HepG2 (cell line): ENCODE measurements around the gene DRAXIN. TPM values are rescaled to one million over a fixed set of nuclear protein-coding genes. Genes with fewer than 3 reads are reported as not detected.

ENCODE experiments used
- BCLAF1 ChIP-seq: fragments of 450-650 bp; IDR thresholded peaks from 2 replicates; pipeline ENCODE4 v1.6.1; 2017; ENCODE audit warnings: mild to moderate bottlenecking
- ELF1 ChIP-seq: sonication (generic); formaldehyde crosslinking; IDR thresholded peaks from 2 replicates; pipeline ENCODE4 v1.4.0; 2020; ENCODE audit warnings: missing genetic modification reagents
- EZH2 ChIP-seq: conservative IDR thresholded peaks from 2 replicates; pipeline ENCODE4 v1.6.1; 2012; ENCODE audit warnings: mild to moderate bottlenecking, low read depth, low read length, moderate library complexity
- GFI1 ChIP-seq: sonication (generic); formaldehyde crosslinking; IDR thresholded peaks from 2 replicates; pipeline ENCODE4 v1.5.0; 2020; ENCODE audit warnings: missing genetic modification reagents, mild to moderate bottlenecking, borderline replicate concordance
- HCFC1 ChIP-seq: fragments of 150-350 bp; IDR thresholded peaks from 2 replicates; pipeline ENCODE4 v1.6.1; 2014; ENCODE audit warnings: low read depth, low read length
- HMG20A ChIP-seq: IDR thresholded peaks from 2 replicates; pipeline ENCODE4 v1.6.1; 2016; ENCODE audit warnings: borderline replicate concordance
- JUNB ChIP-seq: sonication (generic); formaldehyde crosslinking; IDR thresholded peaks from 2 replicates; pipeline ENCODE4 v1.8.0; 2022; ENCODE audit warnings: missing genetic modification reagents, mild to moderate bottlenecking, borderline replicate concordance
- PAX8 ChIP-seq: sonication (generic); formaldehyde crosslinking; IDR thresholded peaks from 2 replicates; pipeline ENCODE4 v1.8.0; 2022; ENCODE audit warnings: mild to moderate bottlenecking, missing genetic modification reagents, borderline replicate concordance
- SETDB1 ChIP-seq: sonication (generic); formaldehyde crosslinking; IDR thresholded peaks from 2 replicates; pipeline ENCODE4 v1.5.1; 2020; ENCODE audit warnings: missing genetic modification reagents, mild to moderate bottlenecking, borderline replicate concordance
- ZEB1 ChIP-seq: IDR thresholded peaks from 2 replicates; pipeline ENCODE4 v1.6.1; 2012; ENCODE audit warnings: mild to moderate bottlenecking, low read depth, inconsistent platforms; ENCODE audit not compliant: insufficient replicate concordance
- ZIK1 ChIP-seq: sonication (generic); formaldehyde crosslinking; IDR thresholded peaks from 2 replicates; pipeline ENCODE4 v1.5.0; 2020; ENCODE audit warnings: mild to moderate bottlenecking, low read depth, missing genetic modification reagents, borderline replicate concordance
- ZNF296 ChIP-seq: sonication (generic); formaldehyde crosslinking; conservative IDR thresholded peaks from 2 replicates; pipeline ENCODE4 v1.5.0; 2020; ENCODE audit warnings: mild to moderate bottlenecking, missing genetic modification reagents
- ZNF550 ChIP-seq: sonication (generic); formaldehyde crosslinking; IDR thresholded peaks from 2 replicates; pipeline ENCODE4 v1.4.0; 2020; ENCODE audit warnings: mild to moderate bottlenecking, missing genetic modification reagents, borderline replicate concordance
- ZNF660 ChIP-seq: sonication (generic); formaldehyde crosslinking; IDR thresholded peaks from 2 replicates; pipeline ENCODE4 v1.5.1; 2020; ENCODE audit warnings: mild to moderate bottlenecking, low read depth, missing genetic modification reagents, borderline replicate concordance
- ZNF678 ChIP-seq: sonication (generic); formaldehyde crosslinking; IDR thresholded peaks from 2 replicates; pipeline ENCODE4 v1.4.0; 2020; ENCODE audit warnings: mild to moderate bottlenecking, missing genetic modification reagents
- ZNF749 ChIP-seq: sonication (generic); formaldehyde crosslinking; IDR thresholded peaks from 2 replicates; pipeline ENCODE4 v1.8.0; 2022; ENCODE audit warnings: mild to moderate bottlenecking, missing genetic modification reagents, moderate library complexity, borderline replicate concordance
- polyA plus RNA-seq, 8 experiments: library from polyadenylated mRNA; depleted of rRNA in 3 of 8; stranded (reverse) in 7 of 8; unstranded in 1 of 8; fragments of >200 nt; fragmentation: Illumina TruSeq in 4 of 8; extraction: Trizol in 4 of 8; gene quantifications; 2 replicates each; pipeline versions ENCODE4 v1.2.1 to v1.2.3, GENCODE V29; 2011 to 2016; ENCODE audit warnings: low read depth in 4 of 8, missing spikeins in 1 of 8, mixed read lengths in 1 of 8; ENCODE audit not compliant: insufficient read depth in 1 of 8
- total RNA-seq, 5 experiments: library from RNA; depleted of rRNA; stranded (reverse); fragments of >200 nt; fragmentation: Illumina TruSeq; extraction: Trizol; gene quantifications; 2 replicates each; pipeline ENCODE4 v1.2.3, GENCODE V29; 2016; ENCODE audit warnings: low read depth in 1 of 5
- TF ChIP-seq, protein P1 (sequence below): sonication (generic); formaldehyde crosslinking; IDR thresholded peaks from 2 replicates; pipeline ENCODE4 v1.8.1; 2023; ENCODE audit warnings: mild to moderate bottlenecking, missing genetic modification reagents, borderline replicate concordance
- TF ChIP-seq, protein P2 (sequence below): IDR thresholded peaks from 2 replicates; pipeline ENCODE4 v1.6.1; 2018; ENCODE audit warnings: missing genetic modification reagents
- TF ChIP-seq, protein P3 (sequence below): IDR thresholded peaks from 2 replicates; pipeline ENCODE4 v1.6.1; 2012; ENCODE audit warnings: inconsistent platforms
- TF ChIP-seq, protein P4 (sequence below): IDR thresholded peaks from 2 replicates; pipeline ENCODE4 v1.6.1; 2016; ENCODE audit warnings: missing compliant biosample characterization, missing genetic modification reagents, borderline replicate concordance
- TF ChIP-seq, protein P5 (sequence below), 2 experiments: fragments of 450-650 bp in 1 of 2; sonication (generic) in 1 of 2; formaldehyde crosslinking; IDR thresholded peaks; 2 replicates each; pipeline versions ENCODE4 v1.5.0 to v1.8.0; 2020 to 2022; ENCODE audit warnings: mild to moderate bottlenecking in 1 of 2, missing genetic modification reagents in 1 of 2

DRAXIN gene
- total and polyA plus RNA-seq, 2 of the 13 experiments (the other 11 are each of a cell fraction or from before 2014, with no cell fraction given) = 0.02 TPM; not detected in 1

DNA sequence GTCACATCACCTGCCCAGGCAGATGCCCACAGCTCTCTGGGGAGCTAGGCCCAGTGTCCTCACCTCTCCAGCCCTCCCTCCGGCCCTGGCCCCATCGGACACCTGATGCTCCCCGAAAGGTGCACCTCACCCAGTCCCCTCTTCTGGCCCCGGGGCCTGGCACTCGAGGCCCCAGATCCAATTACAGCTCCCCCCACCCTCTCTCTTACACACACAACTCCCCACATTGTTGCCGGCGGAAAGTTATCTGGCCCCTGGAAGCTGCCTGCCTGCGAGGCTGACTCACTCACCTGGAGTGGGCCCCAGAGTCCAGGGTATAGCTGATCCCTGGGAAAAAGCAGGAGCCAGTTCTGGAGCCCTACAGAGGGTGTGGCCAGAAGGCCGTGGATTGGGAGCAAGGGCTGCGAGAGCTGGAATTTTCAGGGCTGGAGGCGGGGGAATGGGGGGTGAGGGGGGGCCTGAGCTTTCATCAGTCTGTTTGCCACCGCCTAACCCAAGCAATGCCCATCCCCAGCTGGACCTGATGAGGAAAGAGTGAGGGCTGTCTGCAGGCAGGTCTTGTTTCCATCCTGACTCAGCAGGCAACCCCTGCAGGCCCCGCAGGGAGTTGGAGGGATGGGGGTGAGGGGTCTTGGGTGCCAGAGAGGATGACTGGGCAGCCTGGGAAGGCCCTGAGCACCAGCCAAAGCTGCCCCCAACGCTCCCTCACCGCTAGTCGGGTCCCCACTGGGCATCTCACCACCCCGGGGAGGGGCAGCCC lies 38.2 kb upstream of the DRAXIN start (continued):
- TF ChIP-seq BCLAF1 = no peak
- TF ChIP-seq, protein P1, sequence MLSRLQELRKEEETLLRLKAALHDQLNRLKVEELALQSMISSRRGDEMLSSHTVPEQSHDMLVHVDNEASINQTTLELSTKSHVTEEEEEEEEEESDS (CRISPR knock-in tag) = no peak
- TF ChIP-seq, protein P2, sequence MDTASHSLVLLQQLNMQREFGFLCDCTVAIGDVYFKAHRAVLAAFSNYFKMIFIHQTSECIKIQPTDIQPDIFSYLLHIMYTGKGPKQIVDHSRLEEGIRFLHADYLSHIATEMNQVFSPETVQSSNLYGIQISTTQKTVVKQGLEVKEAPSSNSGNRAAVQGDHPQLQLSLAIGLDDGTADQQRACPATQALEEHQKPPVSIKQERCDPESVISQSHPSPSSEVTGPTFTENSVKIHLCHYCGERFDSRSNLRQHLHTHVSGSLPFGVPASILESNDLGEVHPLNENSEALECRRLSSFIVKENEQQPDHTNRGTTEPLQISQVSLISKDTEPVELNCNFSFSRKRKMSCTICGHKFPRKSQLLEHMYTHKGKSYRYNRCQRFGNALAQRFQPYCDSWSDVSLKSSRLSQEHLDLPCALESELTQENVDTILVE (CRISPR knock-in tag) = no peak
- TF ChIP-seq ZNF678 = no peak
- no peak for TF ChIP-seq HCFC1
- no peak for TF ChIP-seq SETDB1 (CRISPR knock-in tag)
- TF ChIP-seq, protein P3, sequence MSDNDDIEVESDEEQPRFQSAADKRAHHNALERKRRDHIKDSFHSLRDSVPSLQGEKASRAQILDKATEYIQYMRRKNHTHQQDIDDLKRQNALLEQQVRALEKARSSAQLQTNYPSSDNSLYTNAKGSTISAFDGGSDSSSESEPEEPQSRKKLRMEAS = peak; percentile 67; the same call in 1 of the 2 replicates
- TF ChIP-seq HMG20A (CRISPR knock-in tag) = peak; percentile 34; the same call in 1 of the 2 replicates
- TF ChIP-seq, protein P4, sequence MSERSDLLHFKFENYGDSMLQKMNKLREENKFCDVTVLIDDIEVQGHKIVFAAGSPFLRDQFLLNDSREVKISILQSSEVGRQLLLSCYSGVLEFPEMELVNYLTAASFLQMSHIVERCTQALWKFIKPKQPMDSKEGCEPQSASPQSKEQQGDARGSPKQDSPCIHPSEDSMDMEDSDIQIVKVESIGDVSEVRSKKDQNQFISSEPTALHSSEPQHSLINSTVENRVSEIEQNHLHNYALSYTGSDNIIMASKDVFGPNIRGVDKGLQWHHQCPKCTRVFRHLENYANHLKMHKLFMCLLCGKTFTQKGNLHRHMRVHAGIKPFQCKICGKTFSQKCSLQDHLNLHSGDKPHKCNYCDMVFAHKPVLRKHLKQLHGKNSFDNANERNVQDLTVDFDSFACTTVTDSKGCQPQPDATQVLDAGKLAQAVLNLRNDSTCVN (CRISPR knock-in tag) = peak; percentile 95
- TF ChIP-seq ZIK1 (CRISPR knock-in tag) = no peak
- TF ChIP-seq, protein P5, sequence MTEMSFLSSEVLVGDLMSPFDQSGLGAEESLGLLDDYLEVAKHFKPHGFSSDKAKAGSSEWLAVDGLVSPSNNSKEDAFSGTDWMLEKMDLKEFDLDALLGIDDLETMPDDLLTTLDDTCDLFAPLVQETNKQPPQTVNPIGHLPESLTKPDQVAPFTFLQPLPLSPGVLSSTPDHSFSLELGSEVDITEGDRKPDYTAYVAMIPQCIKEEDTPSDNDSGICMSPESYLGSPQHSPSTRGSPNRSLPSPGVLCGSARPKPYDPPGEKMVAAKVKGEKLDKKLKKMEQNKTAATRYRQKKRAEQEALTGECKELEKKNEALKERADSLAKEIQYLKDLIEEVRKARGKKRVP (CRISPR knock-in tag; IDR thresholded peaks at IDR 0.05) = peak in 1 of 2 experiments; percentile 64; a peak in 2 of 4 replicates
- TF ChIP-seq EZH2 = no peak
- TF ChIP-seq PAX8 (CRISPR knock-in tag) = no peak
- TF ChIP-seq ZNF550 (CRISPR knock-in tag) = no peak
- TF ChIP-seq ZNF296 (CRISPR knock-in tag) = no peak
- no peak for TF ChIP-seq ZNF749 (CRISPR knock-in tag)
- TF ChIP-seq ZNF660 (CRISPR knock-in tag) = no peak
- TF ChIP-seq ZEB1 = peak; percentile 76
- peak; percentile 76; the same call in 1 of the 2 replicates for TF ChIP-seq JUNB (CRISPR knock-in tag)
- no peak for TF ChIP-seq ELF1 (CRISPR knock-in tag)
- peak; percentile 45; the same call in 1 of the 2 replicates for TF ChIP-seq GFI1 (CRISPR knock-in tag)
